COLO668 (cell line): ENCODE results near the gene TAOK2.

Source experiments
- DNase-seq: peaks from one replicate; lab custom pipeline; 2025; ENCODE audit not compliant: unreplicated experiment; lab: John Stamatoyannopoulos, UW

TAOK2 gene

GRCh38 chr16:29963021-29963743, 10.5 kb upstream of the TAOK2 start:
- no peak for DNase-seq

GRCh38 chr16:29968205-29968604, 5.5 kb upstream of the TAOK2 start:
- no peak for DNase-seq

- no peak for DNase-seq
These were observed 2.4 kb upstream of the TAOK2 start for GRCh38 chr16:29971304-29971703.

- no peak for DNase-seq
These were observed 1.2 kb upstream of the TAOK2 start for GRCh38 chr16:29972500-29972899.

GRCh38 chr16:29972992-29973383, 680 bp upstream of the TAOK2 start:
- DNase-seq: no peak

- DNase-seq: peak; percentile 19
These were observed 844 bp downstream of the TAOK2 start for GRCh38 chr16:29974291-29975133.

- DNase-seq: no peak
These were observed 1.5 kb downstream of the TAOK2 start for GRCh38 chr16:29975134-29975538.

GRCh38 chr16:29975811-29976511, 2.3 kb downstream of the TAOK2 start:
- DNase-seq: no peak

GRCh38 chr16:29977063-29977825, 3.6 kb downstream of the TAOK2 start:
- no peak for DNase-seq

- DNase-seq: no peak
These were observed 4.4 kb downstream of the TAOK2 start for GRCh38 chr16:29978081-29978480.

- no peak for DNase-seq
These were observed 5.0 kb downstream of the TAOK2 start for GRCh38 chr16:29978564-29979270.

- DNase-seq: no peak
These were observed 9.1 kb downstream of the TAOK2 start for GRCh38 chr16:29982560-29983419.

GRCh38 chr16:29983420-29984136, 9.9 kb downstream of the TAOK2 start:
- DNase-seq: no peak

- DNase-seq: no peak
These were observed 10.6 kb downstream of the TAOK2 start for GRCh38 chr16:29984137-29984763.

GRCh38 chr16:29984764-29985147, 11.1 kb downstream of the TAOK2 start:
- no peak for DNase-seq

GRCh38 chr16:29985271-29985811, 11.7 kb downstream of the TAOK2 start:
- no peak for DNase-seq

GRCh38 chr16:29986231-29986630, 12.6 kb downstream of the TAOK2 start:
- no peak for DNase-seq

GRCh38 chr16:29986931-29987330, 13.3 kb downstream of the TAOK2 start:
- no peak for DNase-seq
